Measurements from ENCODE around the gene ACTBL2. TPM values are rescaled to one million over a fixed set of nuclear protein-coding genes. Genes with fewer than 3 reads are reported as not detected.
"Not testable (repeated sequence)": the region's sequence is repeated elsewhere in the genome, so short reads cannot be mapped to it uniquely, and the experiment has no call there.

The ACTBL2 gene
- total RNA-seq: not detected

- DNase-seq: no peak
Measured at GRCh38 chr5:57482671-57483106, at the start of gene ACTBL2. TSS of gene ACTBL2 (minus strand) at chr5:57482811. CDS start at chr5:57482707, 104 bp downstream.

DNA sequence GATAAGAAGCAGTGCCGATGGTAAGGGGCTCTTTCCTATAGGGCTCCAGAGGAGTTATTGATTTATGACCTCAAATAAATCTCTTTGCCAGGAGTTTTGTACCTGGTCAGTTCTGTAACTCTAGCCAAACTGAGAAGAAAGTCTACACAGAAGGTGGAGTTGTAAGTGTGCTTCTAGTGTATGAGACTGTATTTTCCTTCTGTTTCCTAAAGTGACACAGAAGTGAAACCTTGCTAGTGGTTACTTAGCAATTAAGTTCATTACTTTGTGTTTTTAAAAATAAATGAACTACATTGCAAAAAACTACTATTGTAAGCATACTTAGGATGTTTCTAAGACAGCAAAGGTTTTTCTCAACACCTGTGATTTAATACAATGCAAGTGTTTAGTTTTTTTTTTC lies 48.7 kb upstream of the ACTBL2 start:
- no peak for DNase-seq

DNA sequence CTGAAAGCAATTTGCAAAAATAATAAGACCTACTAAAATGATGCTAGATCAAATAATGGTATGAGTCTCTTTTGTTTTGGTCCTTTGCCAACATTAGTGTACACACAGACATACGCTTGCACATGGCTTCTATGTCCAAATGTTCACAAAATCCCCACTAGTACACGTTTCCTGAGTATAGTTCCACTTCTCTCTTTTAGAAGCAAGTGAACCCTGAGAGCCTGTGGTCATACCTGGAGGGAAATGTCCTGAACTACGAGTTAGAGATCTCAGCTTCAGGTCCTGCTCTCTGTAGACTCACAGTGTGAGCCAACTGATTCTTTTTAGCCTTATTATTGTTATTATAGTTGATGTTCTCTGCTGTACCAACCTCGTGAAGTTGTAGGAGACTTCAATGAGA lies 47.3 kb upstream of the ACTBL2 start:
- DNase-seq: no peak

DNA sequence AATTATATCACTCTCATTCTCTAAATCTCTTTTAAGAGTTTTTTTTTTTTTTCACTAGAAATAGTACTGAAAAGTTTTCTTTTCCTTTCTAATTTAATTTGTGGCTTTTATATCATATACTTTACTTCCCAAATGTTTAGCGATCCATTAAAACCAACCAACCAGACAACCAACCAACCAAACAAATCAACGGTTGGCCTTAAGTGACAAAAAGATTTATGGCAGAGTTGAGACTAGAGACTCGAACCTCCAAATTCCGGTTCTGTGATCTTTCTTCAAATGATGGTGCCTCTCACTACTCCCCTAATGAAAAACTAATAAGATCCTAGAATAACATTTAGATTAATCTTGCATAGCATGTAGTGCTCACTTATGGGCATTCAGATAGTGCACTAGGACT lies 45.3 kb upstream of the ACTBL2 start:
- no peak for DNase-seq

- DNase-seq: no peak
Measured at GRCh38 chr5:57524348-57525060, 41.9 kb upstream of the ACTBL2 start.

DNA sequence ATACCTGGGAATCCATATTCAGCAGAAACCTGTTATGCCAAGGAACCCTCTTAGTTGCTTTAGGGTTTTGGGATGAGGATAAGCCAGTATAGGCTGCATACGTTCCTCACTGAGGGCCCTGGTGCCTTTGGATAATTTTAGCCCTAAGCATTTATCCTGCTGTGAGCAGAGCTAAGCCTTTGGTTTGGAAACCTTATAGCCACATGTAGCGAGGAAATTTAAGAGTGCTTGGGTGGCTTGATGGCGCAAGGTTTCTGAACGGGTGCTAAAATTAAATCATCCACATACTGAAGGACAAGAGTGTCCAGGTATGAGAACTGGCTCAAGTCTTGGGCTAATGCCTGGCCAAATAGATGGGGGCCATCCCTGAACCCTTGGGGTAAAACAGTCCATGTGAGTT lies 39.9 kb upstream of the ACTBL2 start:
- not testable (repeated sequence) for DNase-seq

DNA sequence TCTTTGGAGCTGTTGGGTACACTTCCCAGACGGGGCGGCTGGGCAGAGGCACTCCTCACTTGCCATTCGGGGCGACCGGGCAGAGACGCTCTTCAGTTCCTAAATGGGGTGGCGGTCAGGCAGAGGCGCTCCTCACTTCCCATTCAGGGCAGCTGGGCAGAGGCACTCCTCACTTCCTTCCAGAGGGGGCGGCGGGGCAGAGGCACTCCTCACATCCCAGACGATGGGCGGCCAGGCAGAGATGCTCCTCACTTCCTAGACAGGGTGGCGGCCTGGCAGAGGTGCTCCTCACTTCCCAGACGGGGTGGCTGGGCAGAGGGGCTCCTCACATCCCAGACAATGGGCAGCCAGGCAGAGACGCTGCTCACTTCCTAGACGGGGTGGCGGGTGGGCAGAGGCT lies 35.8 kb upstream of the ACTBL2 start:
- not testable (repeated sequence) for DNase-seq

- DNase-seq: no peak
Measured at GRCh38 chr5:57517250-57517649, 34.6 kb upstream of the ACTBL2 start.

- no peak for DNase-seq
Measured at GRCh38 chr5:57513785-57514184, 31.2 kb upstream of the ACTBL2 start.

DNA sequence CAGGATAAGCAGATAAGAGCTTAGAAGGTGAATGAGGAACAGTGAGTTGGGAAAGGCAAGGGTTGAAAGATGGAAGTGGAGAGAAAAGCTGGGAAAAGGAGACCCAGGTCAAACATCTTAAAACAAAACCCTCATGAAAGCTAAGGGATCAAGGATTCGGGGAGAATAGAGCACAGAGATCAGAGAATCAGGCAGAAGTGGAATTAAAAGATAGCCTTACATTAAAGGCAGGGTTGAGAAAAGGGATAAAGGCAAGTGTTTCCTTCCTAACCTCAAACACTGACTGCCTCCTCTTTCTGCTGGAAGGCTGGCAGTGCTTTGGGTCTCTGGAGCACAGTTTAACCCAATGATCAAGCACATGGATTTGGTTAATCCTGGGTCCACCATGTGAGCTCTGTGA lies 28.7 kb upstream of the ACTBL2 start:
- no peak for DNase-seq

GRCh38 chr5:57509501-57510260 lies 27.1 kb upstream of the ACTBL2 start:
- DNase-seq: no peak

DNA sequence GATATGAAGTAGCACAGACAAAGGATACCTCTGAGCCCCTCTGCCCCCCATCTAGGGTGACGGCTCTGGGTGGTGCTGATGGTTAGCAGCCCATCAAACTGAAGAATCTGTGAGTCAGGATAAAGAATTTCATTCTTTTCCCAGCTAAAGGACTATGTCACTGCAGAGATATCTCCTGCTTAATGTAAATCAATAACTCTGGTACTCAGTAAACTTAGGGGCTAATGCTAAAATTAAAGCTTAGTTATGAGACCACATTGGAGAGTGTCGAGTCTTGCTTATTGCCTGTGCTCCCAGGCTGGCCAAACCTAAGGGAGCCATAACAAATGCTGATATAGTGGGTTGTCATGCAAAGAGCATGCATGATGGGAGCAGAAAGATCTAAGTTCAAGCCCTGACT lies 25.6 kb upstream of the ACTBL2 start:
- no peak for DNase-seq

- DNase-seq: no peak
Measured at GRCh38 chr5:57505272-57506200, 22.9 kb upstream of the ACTBL2 start.

DNA sequence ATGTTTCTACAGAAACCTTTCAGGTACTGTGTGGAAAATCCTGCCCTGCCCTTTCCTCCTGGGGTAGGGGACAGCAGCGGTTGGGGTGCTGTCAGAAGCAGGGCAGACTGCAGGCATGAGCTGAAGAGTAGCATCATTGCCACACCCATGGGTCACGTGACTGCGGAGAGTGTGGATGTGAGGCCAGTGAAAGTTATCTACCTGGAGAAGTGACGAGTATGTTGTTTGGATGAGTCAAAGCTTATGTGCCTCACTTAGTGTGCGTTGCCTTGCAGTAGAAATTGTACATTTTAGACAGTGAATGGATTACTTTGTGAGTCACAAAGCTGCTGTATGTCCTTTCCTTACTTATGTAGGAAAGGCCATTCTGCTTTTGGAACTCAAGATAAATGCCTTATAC lies 21.7 kb upstream of the ACTBL2 start:
- no peak for DNase-seq

- no peak for DNase-seq
Measured at GRCh38 chr5:57503433-57503832, 20.8 kb upstream of the ACTBL2 start.

GRCh38 chr5:57501414-57502201 lies 19.0 kb upstream of the ACTBL2 start:
- peak; percentile 75 for DNase-seq

DNA sequence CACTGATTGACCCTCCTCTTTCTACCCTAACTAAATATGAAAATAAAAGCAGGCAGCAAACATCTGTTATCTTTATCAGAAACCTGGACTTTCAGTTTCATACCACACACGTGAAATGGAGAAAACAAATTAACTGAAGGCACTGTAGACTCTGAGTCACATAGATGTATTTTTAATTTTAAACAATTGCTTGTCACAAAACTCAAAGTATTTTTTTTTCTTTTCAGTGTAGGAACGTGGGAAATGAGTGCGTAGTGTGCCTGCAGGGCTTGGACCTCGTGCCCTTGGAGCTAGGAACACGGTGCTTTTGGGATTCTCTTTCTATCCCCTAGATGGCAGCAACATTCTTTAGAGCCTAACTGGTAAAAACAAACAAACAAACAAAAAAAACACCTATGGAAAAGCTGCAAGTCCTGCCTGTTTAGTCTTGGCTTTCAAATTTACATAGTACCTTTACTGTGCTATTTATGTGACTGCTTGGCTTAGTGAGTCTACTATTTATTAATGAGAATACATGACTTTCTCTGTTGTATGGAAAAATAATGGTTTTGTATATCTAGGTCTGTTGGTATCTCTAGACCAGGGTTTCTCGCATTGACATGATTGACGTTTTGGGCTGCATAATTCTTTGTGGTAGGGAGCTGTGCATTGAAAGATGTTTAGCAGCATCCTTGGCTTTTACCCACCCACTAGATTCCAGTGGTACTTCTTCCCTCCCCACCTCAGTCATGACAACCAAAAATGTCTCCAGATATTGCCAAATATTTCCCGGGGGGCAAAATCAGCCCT lies 16.8 kb upstream of the ACTBL2 start:
- DNase-seq: peak; percentile 68

DNA sequence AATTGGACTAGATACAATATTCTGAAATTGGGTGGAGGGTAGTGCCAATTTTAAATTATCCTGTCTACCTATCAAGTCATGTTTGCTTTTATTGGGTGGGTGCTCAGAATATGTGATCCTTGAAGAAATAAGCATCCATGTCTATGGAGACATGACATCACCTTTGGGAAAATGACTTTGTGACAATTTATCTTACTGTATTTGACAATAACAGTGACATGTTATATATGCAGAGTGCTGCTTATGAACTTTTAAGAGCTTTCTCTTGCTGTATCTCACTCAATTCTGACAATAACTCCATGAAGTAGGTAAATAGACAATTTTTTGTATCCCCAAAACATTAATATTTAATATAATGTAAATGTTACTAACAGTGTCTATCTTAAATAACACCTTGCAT lies 15.1 kb upstream of the ACTBL2 start:
- no peak for DNase-seq

GRCh38 chr5:57495285-57496086 lies 12.9 kb upstream of the ACTBL2 start:
- DNase-seq: no peak
